Calu3 (cell line): ENCODE results near the gene SPEM1. TPM values are rescaled to one million over a fixed set of nuclear protein-coding genes. Genes with fewer than 3 reads are reported as not detected.
"Not testable (repeated sequence)": the region's sequence is repeated elsewhere in the genome, so short reads cannot be mapped to it uniquely, and the experiment has no call there.

Experiments
- BruUV-seq: library from RNA; stranded (reverse); fragments of 400-500 nt; replicated peaks from 2 replicates; lab custom pipeline; 2021; lab: Mats Ljungman, UMichigan
- CTCF ChIA-PET: fragments of 300-600 bp; sonication (Branson Sonifier 250); formaldehyde crosslinking; loops from one replicate; lab custom pipeline; 2022; ENCODE audit warnings: antibody characterized with exemption; lab: Charles Lee
- DNase-seq: peaks from one replicate; pipeline ENCODE4 v3.0.0; 2022
- H3K27ac Mint-ChIP-seq: one replicate; pipeline ENCODE4 v1.8.0; 2022; ENCODE audit warnings: mixed read lengths; ENCODE audit not compliant: unreplicated experiment
- H3K27me3 Mint-ChIP-seq: one replicate; pipeline ENCODE4 v1.8.0; 2022; ENCODE audit warnings: mixed read lengths; ENCODE audit not compliant: unreplicated experiment
- H3K36me3 Mint-ChIP-seq: one replicate; pipeline ENCODE4 v1.8.0; 2022; ENCODE audit warnings: mild to moderate bottlenecking, moderate library complexity, mixed read lengths; ENCODE audit not compliant: insufficient read depth, unreplicated experiment
- H3K4me1 Mint-ChIP-seq: one replicate; pipeline ENCODE4 v1.8.0; 2022; ENCODE audit warnings: mild to moderate bottlenecking, low read depth, mixed read lengths; ENCODE audit not compliant: unreplicated experiment
- H3K4me3 Mint-ChIP-seq: one replicate; pipeline ENCODE4 v1.8.0; 2022; ENCODE audit warnings: mild to moderate bottlenecking, low read depth, moderate library complexity, mixed read lengths; ENCODE audit not compliant: unreplicated experiment
- H3K9me3 Mint-ChIP-seq: one replicate; pipeline ENCODE4 v1.8.0; 2022; ENCODE audit warnings: low read depth, mixed read lengths; ENCODE audit not compliant: unreplicated experiment
- intact Hi-C: fragments of 100-400 bp; cut with micrococcal nuclease; formaldehyde crosslinking; loops from one replicate; pipeline ENCODE4 v1.10.0; 2022; ENCODE audit not compliant: unreplicated experiment
- total RNA-seq: library from RNA; stranded (reverse); gene quantifications from 2 replicates; pipeline ENCODE4 v1.2.3, GENCODE V29; 2022
- TF ChIP-seq, protein P1 (sequence below): fragments of 200-600 bp; IDR thresholded peaks from one replicate; pipeline ENCODE4 v1.8.0; 2022; ENCODE audit warnings: antibody characterized with exemption; ENCODE audit not compliant: unreplicated experiment

Gene SPEM1
- total RNA-seq, 1 experiment from 2014 or later: not detected

DNA sequence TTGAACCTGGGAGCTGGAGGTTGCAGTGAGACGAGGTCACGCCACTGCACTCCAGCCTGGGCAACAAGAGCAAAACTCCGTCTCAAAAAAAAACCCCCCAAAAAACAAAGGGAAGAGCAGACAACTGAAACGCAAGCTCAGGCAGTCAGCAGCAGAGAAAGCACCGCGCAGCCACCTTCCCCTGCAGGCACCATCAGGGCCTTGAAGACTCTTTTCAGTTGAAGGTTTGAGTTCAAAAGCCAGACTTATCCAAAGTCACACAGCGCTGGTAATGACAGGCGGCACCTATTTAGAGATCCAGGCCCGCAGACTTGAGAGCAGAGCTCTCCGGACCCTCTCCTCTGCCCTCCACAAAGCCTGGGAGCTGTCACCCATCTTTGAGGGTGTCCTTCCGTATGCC lies 48.2 kb downstream of the SPEM1 start:
- no peaks in the 10 kb centered on the region for H3K27me3 Mint-ChIP-seq
- H3K27ac Mint-ChIP-seq: no peak overlapping the region
- CTCF ChIA-PET: no interaction called here

DNA sequence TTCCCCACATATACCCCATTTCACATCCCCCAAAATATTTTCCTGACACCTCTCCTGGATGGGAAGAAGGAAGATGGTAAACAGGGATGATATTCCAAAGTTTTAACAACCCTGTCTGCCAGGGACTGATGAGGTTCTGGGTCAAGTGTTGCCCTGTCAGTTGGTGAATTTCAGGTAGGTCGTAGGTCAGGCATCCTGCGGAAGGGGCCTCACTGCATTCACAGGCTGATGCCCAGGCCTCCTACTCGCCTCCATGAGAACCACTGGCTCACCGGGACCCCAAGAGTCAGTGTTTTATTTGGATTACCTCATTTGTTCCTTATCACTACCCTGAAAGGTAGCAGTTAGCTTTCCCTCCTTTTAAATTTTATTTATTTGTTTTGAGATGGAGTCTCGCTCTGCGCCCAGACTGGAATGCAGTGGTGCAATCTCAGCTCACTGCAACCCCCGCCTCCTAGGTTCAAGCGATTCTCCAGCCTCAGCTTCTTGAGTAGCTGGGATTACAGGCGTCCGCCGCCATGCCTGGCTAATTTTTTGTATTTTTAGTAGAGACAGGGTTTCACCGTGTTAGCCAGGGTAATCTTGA lies 48.8 kb downstream of the SPEM1 start:
- intact Hi-C loops: no loop called here
- Mint-ChIP-seq H3K9me3 (no peaks in the 10 kb centered on the region), H3K27me3 (no peaks in the 10 kb centered on the region)

More for the DNA sequence above, 48.2 kb downstream of the SPEM1 start:
- no peaks in the 10 kb centered on the region for H3K4me1 Mint-ChIP-seq
- H3K4me3 Mint-ChIP-seq: no peak overlapping the region
- intact Hi-C loops: no loop called here
- H3K36me3 Mint-ChIP-seq: peaks cover 15% of the 10 kb centered on the region
- no TSS peak for BruUV-seq
- DNase-seq: no peak
- TF ChIP-seq, protein P1, sequence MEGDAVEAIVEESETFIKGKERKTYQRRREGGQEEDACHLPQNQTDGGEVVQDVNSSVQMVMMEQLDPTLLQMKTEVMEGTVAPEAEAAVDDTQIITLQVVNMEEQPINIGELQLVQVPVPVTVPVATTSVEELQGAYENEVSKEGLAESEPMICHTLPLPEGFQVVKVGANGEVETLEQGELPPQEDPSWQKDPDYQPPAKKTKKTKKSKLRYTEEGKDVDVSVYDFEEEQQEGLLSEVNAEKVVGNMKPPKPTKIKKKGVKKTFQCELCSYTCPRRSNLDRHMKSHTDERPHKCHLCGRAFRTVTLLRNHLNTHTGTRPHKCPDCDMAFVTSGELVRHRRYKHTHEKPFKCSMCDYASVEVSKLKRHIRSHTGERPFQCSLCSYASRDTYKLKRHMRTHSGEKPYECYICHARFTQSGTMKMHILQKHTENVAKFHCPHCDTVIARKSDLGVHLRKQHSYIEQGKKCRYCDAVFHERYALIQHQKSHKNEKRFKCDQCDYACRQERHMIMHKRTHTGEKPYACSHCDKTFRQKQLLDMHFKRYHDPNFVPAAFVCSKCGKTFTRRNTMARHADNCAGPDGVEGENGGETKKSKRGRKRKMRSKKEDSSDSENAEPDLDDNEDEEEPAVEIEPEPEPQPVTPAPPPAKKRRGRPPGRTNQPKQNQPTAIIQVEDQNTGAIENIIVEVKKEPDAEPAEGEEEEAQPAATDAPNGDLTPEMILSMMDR: no peak
- no peaks in the 10 kb centered on the region for H3K9me3 Mint-ChIP-seq

DNA sequence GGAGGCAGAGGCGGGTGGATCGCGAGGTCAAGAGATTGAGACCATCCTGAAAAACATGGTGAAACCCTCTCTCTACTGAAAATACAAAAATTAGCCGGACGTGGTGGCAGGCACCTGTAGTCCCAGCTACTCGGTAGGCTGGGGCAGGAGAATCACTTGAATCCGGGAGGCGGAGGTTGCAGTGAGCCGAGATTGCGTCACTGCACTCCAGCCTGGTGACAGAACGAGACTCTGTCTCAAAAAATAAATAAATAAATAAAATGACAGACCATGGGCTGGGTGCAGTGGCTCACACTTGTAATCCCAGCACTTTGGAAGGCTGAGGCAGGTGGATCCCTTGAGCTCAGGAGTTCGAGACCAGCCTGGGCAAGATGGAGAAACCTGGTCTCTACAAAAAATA lies 49.7 kb downstream of the SPEM1 start:
- H3K4me3 Mint-ChIP-seq, intact Hi-C loops, H3K4me1 Mint-ChIP-seq, H3K27ac Mint-ChIP-seq, DNase-seq, H3K9me3 Mint-ChIP-seq, CTCF ChIA-PET, H3K27me3 Mint-ChIP-seq, BruUV-seq: not testable (repeated sequence)
- H3K36me3 Mint-ChIP-seq: peaks cover 15% of the 10 kb centered on the region

More for the DNA sequence above, 48.8 kb downstream of the SPEM1 start:
- no peak for DNase-seq
- no peak overlapping the region for H3K27ac Mint-ChIP-seq
- TF ChIP-seq, protein P1: no peak
- H3K4me1 Mint-ChIP-seq: no peaks in the 10 kb centered on the region
- CTCF ChIA-PET: no interaction called here
- BruUV-seq: no TSS peak
- peaks cover 15% of the 10 kb centered on the region for H3K36me3 Mint-ChIP-seq
- no peak overlapping the region for H3K4me3 Mint-ChIP-seq

DNA sequence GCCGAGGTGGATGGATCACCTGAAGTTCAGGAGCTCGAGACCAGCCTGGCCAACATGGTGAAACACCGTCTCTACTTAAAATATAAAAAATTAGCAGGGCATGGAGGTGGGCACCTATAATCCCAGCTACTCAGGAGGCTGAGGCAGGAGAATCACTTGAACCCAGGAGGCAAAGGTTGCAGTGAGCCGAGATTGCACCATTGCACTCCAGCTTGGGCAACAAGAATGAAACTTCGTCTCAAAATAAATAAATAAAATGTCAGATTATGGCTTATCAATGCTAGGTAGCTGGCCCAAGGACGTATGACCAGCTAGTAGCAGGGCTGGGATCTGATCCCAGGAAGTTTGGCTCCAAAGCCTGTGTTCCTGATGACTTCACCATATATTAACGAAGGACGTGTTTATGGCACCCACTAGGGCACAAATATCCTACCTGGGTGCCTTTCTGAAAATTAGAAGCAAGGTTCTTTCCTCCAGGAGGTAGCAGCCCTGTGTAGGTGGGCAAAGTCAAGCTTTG lies 50.4 kb downstream of the SPEM1 start:
- H3K27ac Mint-ChIP-seq, H3K4me3 Mint-ChIP-seq, H3K9me3 Mint-ChIP-seq, H3K27me3 Mint-ChIP-seq, DNase-seq, BruUV-seq, H3K4me1 Mint-ChIP-seq, intact Hi-C loops, CTCF ChIA-PET: not testable (repeated sequence)
- H3K36me3 Mint-ChIP-seq: peaks cover 13% of the 10 kb centered on the region

Other genes starting within 250 kb of the SPEM1 start
- gene ASGR1, start 241.0 kb upstream of the SPEM1 start, total RNA-seq: 0.26 TPM in 1 of 2 replicates, not detected in the other
- 2.0 and 4.6 TPM in 2 replicates for gene DLG4, start 200.5 kb upstream of the SPEM1 start, total RNA-seq
- gene ACADVL, start 200.4 kb upstream of the SPEM1 start, total RNA-seq: 552 and 615 TPM in 2 replicates
- gene DVL2, start 185.8 kb upstream of the SPEM1 start, total RNA-seq: 44.8 and 45.7 TPM in 2 replicates
- 30.2 and 31.6 TPM in 2 replicates for gene PHF23, start 180.9 kb upstream of the SPEM1 start, total RNA-seq
- gene GABARAP, start 177.9 kb upstream of the SPEM1 start, total RNA-seq: 183 and 188 TPM in 2 replicates
- 85.2 and 85.3 TPM in 2 replicates for gene CTDNEP1, start 168.6 kb upstream of the SPEM1 start, total RNA-seq
- 20.3 and 21.3 TPM in 2 replicates for gene ELP5, start 168.1 kb upstream of the SPEM1 start, total RNA-seq
- gene CLDN7, start 157.8 kb upstream of the SPEM1 start, total RNA-seq: 266 and 314 TPM in 2 replicates
- 0.19 and 0.20 TPM in 2 replicates for gene SLC2A4, start 138.6 kb upstream of the SPEM1 start, total RNA-seq
- 0.24 and 0.49 TPM in 2 replicates for gene YBX2, start 125.7 kb upstream of the SPEM1 start, total RNA-seq
- gene EIF5A, start 112.7 kb upstream of the SPEM1 start, total RNA-seq: 608 and 648 TPM in 2 replicates
- 59.6 and 61.1 TPM in 2 replicates for gene GPS2, start 105.0 kb upstream of the SPEM1 start, total RNA-seq
- 31.9 and 33.0 TPM in 2 replicates for gene NEURL4, start 91.0 kb upstream of the SPEM1 start, total RNA-seq
- 4.1 TPM in 1 of 2 replicates, not detected in the other for gene ACAP1, start 83.8 kb upstream of the SPEM1 start, total RNA-seq
- 8.5 and 9.9 TPM in 2 replicates for gene KCTD11, start 68.2 kb upstream of the SPEM1 start, total RNA-seq
- not detected in 2 replicates for gene TMEM95, start 65.2 kb upstream of the SPEM1 start, total RNA-seq
- gene TNK1, start 39.2 kb upstream of the SPEM1 start, total RNA-seq: 7.0 and 8.6 TPM in 2 replicates
- 21.9 and 26.3 TPM in 2 replicates for gene PLSCR3, start 25.8 kb upstream of the SPEM1 start, total RNA-seq
- 47.8 and 51.5 TPM in 2 replicates for gene TMEM256, start 16.2 kb upstream of the SPEM1 start, total RNA-seq
- 13.9 and 14.6 TPM in 2 replicates for gene NLGN2, start 12.5 kb upstream of the SPEM1 start, total RNA-seq
- not detected in 2 replicates for gene SPEM2, start 5.3 kb downstream of the SPEM1 start, total RNA-seq
- not detected in 2 replicates for gene SPEM3, start 8.5 kb downstream of the SPEM1 start, total RNA-seq
- 8.5 TPM in 2 replicates for gene TMEM102, start 15.1 kb downstream of the SPEM1 start, total RNA-seq
- gene FGF11, start 19.2 kb downstream of the SPEM1 start, total RNA-seq: 1.2 and 2.1 TPM in 2 replicates
- 2.4 and 3.0 TPM in 2 replicates for gene CHRNB1, start 24.7 kb downstream of the SPEM1 start, total RNA-seq
- 27.2 and 28.1 TPM in 2 replicates for gene ZBTB4, start 59.3 kb downstream of the SPEM1 start, total RNA-seq
- gene SLC35G6, start 61.1 kb downstream of the SPEM1 start, total RNA-seq: not detected in 2 replicates
- 89.0 and 99.3 TPM in 2 replicates for gene POLR2A, start 64.0 kb downstream of the SPEM1 start, total RNA-seq
- 7.7 and 8.4 TPM in 2 replicates for gene TNFSF12, start 128.7 kb downstream of the SPEM1 start, total RNA-seq
- gene TNFSF13, start 138.4 kb downstream of the SPEM1 start, total RNA-seq: 19.7 and 25.7 TPM in 2 replicates
- 52.0 and 54.3 TPM in 2 replicates for gene SENP3, start 141.6 kb downstream of the SPEM1 start, total RNA-seq
- gene CD68, start 159.3 kb downstream of the SPEM1 start, total RNA-seq: 28.6 and 50.0 TPM in 2 replicates
- gene MPDU1, start 163.5 kb downstream of the SPEM1 start, total RNA-seq: 34.6 and 36.3 TPM in 2 replicates
- gene SOX15, start 169.8 kb downstream of the SPEM1 start, total RNA-seq: not detected in 2 replicates
- 30.3 and 30.9 TPM in 2 replicates for gene FXR2, start 194.6 kb downstream of the SPEM1 start, total RNA-seq
- 15.9 and 16.6 TPM in 2 replicates for gene SAT2, start 207.5 kb downstream of the SPEM1 start, total RNA-seq
- gene SHBG, start 209.8 kb downstream of the SPEM1 start, total RNA-seq: 0.39 TPM in 1 of 2 replicates, not detected in the other
- not detected in 2 replicates for gene ATP1B2, start 230.6 kb downstream of the SPEM1 start, total RNA-seq